Stimulated activated CD8-positive, alpha-beta memory T cell treated with anti-CD3 and anti-CD28 coated beads, Interleukin-15, amount 100 ng/mL, for 4 hours (primary cell): Measurements from ENCODE around the gene CSNK1D.

Experiments
- DNase-seq, 2 donors: peaks; one replicate each; pipeline ENCODE4 v3.0.0-alpha.2; 2020; ENCODE audit warnings: low read depth in 2 of 2

CSNK1D gene

DNA sequence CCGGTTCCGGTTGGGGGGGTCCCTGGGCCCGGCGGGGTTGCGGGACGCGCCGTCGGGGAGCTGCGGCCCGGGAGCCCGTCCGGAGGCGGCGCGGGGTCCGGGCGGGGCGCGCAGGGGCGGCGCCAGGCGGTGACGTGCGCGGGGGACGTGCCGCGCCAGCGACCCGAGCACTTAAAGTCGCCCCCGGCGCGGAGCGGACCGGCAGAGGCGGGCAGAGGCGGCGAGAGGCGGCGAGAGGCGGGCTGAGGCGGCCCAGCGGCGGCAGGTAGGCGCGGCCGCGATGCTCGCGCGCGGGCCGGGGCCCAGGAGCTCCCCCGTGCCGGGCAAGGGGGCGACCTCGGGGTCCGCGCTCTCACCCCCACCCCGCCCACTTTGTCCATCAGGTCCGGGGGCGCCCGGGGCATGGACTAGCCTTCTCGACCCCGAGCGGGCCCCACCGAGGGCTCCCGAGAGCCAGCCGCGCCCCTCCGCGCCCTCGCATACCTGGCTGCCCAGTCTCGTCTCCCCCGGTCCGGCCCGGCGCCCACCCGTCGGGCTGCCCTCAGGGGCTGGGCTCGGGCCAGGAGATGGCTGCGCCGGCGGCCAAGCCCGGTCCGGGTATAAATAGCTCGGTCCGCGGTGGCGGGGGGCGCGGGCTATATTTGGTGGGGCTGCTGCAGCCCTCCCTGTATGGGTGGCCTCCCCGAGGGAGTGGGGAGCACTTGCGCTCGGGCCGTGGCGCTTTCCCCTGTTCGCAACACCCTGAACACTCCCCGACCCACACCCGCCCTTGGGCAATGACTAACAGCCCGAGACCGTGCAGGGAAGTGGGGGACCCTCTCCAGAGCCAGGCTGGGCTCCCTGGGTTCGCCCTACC lies 44.4 kb downstream of the CSNK1D start, which contains the start of gene SLC16A3:
Gene SLC16A3 (plus strand): TSS at position 201 of the 856 bp plus-strand sequence. CDS start 6,967 bp downstream, outside the sequence.
- peak in 1 of 2 donors; percentile 59 for DNase-seq

DNA sequence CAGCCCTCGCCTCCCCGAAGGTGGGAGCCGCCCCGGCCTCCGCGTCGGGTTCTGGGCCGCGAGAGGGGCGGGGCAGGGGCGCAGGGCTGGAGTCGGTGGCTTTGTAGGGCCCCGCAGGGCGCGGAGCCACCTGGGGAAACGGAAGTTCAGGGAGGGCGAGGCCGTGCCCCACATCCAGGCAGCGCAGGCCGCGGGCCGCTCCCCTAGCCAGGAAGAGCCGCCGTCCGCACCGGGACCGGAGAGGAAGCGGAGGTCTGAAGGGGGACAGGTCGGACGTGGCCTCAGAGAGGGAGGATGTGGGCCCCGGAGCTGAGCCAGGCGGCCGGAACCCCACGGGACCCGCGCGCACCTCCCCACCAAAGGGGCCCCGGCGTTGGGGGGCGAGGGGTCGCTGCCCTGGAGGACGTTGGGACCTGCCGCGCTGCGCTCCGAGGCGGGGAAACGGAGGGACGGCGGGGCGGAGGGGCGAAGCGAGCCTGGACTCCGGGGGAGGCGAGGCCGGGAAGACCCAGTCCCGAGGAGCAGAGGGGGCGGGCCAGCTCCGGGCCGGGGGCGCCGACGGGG lies 45.1 kb downstream of the CSNK1D start:
- DNase-seq: no peak

DNA sequence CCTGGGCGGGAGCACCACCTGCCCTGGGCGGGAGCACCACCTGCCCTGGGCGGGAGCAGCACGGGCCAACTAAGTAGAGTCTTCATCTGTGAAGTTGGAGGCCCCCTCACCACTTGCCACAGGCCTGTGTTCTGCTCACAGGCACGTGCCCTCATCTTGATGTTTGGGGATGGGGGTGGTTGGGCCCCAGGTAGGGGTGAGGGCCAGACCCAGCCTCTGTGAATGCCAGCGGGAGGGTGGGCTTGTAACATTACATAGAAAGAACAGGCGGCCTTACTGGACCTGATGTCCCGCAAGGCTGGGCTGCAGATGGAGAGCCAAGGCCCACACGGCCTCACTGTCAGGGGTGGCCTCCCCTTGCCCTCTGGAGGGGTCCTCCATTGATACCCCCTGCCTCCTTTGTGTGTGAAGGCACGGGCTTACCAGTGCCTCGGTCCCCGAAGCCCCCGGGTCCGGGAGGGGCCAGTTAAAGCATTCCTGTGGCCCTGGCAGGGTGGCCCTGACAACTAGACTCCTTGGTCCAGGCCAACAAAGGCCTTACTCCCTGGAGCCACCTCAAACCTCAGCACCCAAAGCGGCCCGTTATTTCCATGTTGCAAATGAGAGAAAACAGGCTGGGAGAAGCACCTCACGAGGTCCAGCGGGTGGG lies 45.7 kb downstream of the CSNK1D start:
- no peak for DNase-seq

DNA sequence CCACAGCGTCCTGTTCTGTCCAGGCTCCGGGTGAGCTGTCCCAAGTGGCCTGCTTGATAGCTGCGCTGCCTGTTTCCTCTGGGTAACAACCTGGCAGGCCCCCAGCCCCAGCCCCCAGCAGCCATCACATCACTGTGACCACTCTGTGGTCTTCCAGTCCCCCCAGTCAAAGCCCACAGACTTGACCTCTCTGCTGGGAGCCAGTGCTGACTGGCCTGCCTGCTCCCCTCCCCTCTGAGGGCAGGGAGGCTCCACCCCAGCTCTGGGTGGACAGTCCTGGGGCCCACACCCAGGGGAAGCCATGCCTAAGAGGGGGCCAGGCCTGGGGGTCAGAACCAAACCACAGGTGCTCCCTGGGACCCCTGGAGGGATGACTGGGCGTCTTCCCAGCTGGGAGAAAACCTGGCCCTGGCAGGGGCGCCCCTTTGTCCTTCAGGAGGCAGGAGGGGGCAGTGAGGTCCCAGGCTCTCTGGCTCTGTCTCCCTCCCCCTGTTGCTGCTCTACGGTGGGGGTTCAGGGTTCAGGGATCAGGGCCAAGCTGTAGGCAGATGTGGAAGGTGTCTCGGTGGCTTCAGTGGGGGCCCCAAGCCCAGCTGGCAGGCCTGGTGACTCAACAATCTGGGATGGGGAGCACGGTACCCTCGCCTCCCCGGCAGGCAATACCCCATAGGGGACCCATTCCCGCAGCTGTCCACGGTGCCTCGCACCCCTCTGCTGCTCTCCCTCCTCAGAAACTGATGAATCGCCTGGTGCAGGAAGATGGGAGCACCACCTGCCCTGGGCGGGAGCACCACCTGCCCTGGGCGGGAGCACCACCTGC lies 46.5 kb downstream of the CSNK1D start:
- DNase-seq: no peak

DNA sequence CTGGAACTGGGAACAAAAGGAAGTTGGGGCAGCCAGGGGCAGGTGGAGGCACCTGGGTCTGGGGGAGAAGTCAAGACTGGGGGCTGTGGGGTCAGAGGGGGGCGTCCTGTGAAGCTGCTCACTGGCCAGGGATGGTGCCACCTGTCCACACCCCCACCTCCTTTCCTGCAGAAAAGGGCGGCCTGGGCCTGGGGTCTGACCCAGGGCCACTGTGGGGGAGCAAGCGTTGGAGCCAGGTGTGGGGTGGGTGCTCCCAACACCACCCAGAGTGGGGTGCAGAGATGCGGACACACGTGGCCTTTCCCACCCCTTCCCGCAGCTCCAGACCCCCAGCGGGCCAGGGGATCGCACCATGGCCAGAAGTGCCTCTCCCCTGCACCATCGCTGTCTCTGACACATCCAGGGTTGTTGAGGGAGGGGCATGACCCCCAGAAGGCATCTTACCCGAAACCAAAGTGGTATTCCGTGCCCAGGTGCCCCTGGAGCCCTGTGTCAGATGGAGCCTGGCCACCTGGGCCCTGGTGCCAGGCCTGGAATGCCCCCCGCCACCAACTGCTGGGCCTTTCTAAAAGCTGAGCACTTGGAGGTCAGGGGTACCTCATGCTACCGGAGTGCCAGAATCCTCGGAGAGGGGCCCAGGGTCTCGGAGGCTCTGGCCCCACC lies 47.2 kb downstream of the CSNK1D start:
- DNase-seq: no peak

DNA sequence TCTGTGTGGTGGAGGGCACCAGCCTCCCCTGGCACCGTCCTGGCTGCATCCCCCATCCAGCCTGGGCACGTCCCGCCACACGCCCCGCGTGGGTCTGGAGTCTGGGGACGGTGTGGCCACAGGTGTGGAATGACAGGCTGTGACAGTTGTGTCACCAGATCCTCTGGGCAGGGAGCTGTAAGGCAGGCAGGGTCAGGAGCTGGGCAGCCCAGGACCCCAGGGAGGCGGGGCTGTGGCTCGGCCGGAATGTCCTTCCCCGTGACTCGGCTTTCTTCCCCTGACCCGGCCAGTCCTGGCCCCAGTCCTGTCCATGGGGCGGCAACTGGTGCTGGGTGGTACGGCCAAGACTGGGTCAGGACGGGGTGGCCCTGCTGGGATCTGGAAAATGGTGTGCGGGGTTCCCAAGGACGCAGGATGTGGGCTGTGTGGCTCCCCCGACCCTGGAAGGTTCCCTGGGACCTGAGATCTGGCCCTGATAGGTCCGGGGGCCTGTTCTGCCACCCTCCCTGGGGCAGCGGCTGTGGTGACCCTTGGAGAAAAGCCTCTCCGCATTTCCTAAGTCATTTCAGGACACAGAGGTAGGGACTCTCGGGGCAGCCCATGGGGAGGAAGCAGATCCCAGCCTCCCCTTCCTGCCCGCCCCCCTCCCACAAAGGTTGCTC lies 48.0 kb downstream of the CSNK1D start:
- no peak for DNase-seq

DNA sequence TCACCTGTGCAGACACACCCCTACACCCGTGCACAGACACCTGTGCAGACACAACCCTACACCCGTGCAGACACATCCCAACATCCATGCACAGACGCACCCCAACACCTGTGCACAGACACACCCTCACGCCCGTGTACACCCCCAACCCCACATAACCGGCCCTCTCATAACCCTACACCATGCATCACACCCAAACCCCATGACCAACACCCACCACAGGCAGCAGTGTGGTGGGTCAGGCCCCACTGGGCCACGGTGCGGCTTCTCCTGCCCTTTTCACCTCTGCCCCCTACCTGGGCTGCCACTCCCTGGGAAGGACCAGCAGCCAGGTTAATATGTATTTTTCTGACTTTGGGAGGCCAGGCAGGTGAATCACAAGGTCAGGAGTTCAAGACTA lies 48.8 kb downstream of the CSNK1D start:
- DNase-seq: no peak

DNA sequence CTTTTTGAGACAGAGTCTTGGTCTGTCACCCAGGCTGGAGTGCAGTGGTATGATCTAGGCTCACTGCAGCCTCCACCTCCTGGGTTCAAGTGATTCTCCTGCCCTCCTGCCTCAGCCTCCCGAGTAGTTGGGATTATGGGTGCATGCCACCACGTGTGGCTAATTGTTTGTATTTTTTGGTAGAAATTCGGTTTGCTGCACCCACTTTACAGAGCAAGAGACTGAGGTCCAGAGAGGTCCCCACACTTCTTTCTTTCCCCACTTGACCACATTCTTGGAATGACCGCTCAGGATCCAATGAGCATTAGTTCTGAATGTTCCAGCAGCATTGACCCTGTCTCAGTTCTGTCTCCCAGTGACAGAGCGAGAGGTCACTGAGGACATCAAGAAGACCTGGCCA lies 50.0 kb downstream of the CSNK1D start:
- DNase-seq: no peak

DNA sequence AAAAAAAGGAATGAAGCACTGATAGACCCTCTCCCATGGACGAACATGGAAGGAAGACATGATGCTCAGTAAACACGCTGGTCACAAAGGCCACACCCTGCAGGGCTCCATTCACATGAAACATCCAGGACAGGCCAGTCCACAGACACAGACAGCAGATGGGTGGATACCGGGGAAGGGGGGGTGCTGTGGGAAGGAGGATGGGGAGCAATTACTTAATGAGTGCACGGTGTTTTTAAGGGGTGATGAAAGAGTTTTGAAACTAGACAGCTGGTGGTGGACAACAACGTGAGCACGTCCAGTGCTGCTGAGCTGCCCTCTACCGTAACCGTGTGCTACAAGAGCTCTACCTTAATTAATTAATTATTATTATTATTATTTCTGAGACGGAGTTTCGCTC lies 50.7 kb downstream of the CSNK1D start:
- no peak for DNase-seq

DNA sequence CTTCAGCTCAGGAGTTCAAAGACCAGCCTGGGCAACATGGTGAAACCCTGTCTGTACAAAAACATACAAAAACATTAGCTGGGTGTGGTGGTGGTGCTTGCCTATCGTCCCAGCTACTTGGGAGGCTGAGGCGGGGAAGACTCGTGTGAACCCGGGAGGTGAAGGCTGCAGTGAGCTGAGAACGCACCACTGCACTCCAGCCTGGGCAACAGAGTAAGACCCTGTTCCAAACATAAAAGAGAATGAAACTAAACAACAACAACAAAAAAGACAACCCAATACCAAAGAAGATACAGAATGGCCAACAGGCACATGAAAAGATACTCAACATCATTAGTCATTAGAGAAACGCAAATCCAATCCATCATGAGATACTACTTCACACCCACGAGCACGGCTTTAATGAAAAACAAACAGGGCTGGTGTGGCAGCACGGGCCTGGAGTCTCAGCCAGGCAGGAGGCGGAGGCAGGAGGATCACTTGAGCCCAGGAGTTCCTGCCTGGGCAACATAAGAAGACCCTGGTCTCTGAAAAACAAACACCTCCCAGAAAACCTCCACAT lies 52.1 kb downstream of the CSNK1D start:
- no peak for DNase-seq

DNA sequence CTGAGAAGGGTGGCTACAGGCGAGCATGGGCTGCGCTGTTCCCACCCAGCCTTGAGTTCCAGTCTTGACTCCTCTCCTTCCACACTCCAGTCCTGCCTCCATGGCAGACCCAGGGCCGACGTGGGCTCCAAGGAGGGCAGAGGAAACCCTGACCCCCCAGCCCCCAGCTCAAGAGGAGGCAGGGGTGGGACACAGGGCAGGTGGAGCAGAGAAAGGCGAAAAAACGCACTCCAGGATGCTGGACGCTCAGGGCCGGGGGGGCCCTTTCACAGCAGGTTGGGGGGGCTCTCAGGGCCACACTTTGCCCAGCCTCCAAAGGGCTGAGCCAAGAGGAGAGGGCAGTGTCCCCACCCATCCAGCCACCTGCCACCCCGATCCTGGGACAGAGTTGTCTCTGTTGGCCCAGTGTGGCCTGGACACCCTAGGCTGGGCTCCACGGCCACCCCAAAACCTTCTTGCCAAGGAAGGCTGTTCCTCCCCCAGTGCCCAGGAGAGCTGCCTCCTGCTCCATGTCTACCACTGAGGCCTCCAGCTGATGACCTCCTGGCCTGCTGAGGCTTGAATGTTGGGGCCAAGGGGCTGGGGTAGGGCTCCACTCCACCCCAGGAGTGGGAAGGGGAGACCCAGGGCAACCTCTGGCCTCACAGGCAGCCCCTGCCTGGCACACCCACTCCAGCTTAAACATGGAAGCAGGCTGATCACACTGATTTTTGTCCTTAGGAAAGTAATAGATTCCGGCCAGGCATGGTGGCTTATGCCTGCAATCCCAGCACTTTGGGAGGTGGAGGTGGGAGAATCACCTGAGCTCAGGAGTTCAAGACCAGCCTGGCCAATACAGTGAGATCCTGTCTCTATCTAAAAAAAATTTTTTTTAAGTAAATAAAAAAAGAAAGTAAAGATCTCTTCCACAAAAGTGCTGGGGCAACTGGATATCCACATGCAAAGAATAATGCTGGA lies 53.5 kb downstream of the CSNK1D start:
- no peak for DNase-seq

DNA sequence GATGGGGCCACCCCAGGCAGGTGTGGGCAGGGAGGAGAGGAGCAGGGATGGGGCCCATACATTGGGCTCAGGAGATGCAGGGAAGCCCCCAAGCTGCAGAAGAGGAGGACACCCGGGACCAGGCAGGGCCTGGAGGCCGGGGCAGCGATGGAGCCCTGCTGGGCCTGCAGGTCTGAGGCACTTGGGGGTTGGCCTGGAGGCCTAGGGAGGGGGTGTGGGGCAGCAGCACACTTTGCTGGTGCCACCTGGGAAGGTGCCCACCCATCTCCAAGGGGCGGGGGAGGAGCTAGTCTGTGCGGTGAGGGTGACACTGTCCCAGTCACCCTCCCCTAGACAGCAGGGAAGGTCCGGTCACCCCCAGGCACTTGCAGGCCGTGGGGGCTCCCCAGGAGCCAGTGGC lies 54.4 kb downstream of the CSNK1D start:
- no peak for DNase-seq

DNA sequence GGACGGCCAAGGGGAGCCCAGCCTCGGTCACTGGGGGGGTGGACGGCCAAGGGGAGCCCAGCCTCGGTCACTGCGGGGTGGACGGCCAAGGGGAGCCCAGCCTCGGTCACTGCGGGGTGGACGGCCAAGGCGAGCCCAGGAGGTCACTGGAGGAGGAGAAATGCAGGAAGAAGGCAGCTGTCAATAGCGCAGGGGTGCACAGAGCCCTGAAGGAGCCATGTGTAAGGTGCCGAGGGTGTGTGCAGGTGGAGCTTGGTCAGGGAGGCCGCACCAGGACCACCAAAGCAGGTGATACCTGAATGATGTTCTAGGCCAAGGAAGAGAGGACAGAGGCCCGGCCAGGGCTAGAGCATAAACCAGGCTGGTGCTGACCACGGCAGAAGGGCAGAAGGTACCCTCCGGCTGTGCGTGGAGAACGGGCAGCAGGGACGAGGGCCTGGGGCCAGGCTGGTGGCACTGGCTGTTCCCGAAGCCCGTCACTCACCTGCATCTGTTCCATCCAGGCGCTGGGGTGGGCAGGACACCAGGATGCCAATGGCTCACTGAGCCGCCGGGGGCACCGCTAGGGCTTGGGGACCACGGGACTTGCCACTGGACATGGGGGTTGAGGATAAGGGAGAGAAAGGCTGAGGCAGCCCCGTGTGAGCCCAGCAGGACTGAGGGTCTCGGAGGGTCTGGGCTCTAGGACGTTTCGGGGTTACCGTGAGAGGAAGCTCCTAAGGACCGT lies 55.0 kb downstream of the CSNK1D start:
- no peak for DNase-seq

DNA sequence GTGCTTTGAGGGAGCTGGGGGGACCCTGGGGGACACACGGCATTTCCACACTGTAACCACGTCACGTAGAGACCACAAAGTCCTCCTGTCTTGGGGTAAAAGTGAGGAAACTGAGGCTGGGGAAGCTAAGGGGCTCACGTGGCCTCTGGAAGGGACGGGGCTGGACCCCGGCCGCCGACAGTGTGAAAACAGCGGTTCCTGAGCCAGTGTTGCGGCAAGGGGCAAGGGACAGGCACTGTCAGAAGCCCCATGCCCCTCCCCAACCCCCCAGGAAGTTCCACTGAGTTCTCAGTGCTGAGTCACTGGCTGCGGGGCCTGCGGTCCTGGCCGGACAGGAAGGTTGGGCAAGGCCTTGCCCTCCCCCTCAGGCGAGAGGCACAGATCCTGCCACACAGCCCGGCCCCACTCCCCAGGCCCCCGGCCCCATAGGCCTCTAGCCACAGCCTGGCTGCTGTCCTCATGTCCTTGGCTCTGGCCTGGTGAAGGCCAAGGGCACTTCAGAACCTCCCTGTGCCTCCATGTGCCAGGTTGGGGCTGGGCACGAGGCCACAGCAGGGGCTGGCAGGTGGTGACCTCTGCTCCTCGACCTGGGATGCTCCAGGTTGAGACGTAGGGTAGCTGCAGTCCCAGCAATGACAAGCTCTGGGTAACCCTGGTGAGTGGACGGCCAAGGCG lies 55.8 kb downstream of the CSNK1D start:
- no peak for DNase-seq

DNA sequence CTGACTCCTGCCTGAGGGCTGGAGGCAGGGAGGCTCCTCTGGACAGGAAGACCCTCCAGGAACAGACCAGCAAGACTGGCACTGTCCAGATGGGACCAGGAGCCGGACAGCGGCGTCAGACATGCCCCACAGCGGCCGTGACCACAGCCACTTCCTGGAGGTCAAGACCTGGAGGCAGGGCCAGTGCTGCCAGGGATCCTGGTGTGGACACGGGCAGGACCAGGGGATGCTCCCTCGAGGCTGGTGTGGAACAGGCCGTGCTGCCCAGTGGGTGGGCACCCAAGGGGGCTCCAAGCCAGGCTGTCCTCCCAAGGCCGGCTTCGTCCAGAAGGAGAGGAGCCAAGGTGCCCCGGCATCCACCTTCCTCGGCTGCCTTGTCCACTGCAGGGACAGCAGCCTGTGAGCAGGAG lies 56.4 kb downstream of the CSNK1D start:
- no peak for DNase-seq

DNA sequence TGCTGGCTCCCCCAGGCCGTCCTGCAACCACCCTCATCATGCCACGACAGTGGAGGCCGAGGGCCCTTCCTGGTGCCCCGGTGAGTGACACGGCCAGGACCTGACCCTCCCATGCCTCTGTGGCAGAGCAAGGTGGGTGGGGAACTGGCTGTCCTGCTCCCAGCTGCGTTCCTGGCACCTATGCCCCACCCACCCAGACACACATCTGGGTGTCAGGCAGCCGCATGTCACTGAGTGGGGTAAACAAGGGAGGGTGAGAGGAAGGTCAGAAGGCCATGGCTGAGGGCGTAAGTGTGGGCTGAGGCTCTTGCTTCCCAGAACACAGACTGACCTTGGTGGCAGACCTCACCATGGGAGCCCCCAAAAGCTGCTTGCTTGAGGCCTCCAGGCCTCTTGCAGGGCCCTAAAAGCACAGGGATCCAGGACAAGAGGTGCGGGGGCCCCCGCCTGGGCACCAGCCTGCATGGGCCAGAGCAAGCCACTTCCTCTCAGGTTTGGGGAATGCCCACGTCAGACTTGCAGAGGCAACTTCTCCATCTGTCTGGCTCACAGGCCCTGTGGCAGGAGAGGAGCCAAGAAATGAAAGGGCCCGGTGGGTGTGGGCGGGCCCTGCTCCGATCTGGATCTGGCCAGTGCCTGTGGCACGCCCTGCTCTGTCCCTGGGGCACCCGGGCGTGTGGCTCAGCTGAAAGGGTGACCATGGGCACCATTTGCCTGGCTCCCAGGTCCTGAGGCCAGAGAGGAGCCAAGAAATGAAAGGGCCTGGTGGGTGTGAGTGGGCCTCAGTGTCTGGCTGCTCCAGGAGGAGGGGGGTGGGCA lies 57.0 kb downstream of the CSNK1D start:
- no peak for DNase-seq

DNA sequence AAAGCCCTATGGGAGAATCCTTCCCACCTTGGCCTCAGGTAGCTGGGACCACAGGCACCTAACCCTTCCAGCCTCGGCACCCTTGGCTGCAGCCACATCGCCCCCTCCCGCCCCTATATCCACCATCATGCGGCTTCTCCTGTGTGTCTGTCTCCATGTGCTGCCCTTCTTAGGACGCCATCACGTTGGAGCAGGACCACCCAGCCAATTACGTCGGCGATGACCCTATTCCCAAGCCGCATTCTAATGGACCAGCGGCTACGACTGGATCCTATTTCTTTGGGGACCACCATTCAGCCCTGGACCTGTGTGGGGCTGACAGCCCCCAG lies 57.6 kb downstream of the CSNK1D start:
- DNase-seq: no peak
